HG02610 (cell line): ENCODE results near the gene SHROOM3.

Experiments
- ATAC-seq: cut with Tn5 transposase; IDR thresholded peaks from one replicate; pipeline ENCODE4 v1.9.1; 2021; ENCODE audit warnings: mild to moderate bottlenecking, moderate library complexity; ENCODE audit not compliant: unreplicated experiment

SHROOM3 gene

DNA sequence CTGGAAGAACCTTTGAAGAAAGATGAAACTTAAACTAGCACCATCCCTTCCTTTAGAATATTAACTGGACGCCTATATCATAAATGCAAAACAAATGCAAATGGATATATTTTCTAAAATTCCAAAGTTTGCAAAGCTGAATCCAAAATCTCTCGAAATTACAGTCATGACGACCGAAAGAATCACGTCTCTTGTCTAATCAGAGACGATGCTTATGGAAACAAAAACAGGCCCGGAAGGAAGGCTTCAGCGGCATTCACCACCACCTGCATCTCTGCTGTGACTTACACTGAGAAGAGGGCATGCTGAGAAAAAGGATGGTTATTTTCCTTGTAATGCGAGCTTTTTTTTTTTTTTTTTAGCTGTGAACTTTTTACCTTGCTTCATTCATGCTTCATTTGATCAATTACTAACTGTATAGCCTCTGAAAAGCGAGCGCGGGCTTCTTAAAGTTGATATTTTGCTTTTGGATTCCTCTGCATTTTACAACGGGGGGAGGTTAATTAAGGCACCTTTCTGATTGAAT is 253.7 kb downstream of the SHROOM3 start:
- no peak for ATAC-seq

DNA sequence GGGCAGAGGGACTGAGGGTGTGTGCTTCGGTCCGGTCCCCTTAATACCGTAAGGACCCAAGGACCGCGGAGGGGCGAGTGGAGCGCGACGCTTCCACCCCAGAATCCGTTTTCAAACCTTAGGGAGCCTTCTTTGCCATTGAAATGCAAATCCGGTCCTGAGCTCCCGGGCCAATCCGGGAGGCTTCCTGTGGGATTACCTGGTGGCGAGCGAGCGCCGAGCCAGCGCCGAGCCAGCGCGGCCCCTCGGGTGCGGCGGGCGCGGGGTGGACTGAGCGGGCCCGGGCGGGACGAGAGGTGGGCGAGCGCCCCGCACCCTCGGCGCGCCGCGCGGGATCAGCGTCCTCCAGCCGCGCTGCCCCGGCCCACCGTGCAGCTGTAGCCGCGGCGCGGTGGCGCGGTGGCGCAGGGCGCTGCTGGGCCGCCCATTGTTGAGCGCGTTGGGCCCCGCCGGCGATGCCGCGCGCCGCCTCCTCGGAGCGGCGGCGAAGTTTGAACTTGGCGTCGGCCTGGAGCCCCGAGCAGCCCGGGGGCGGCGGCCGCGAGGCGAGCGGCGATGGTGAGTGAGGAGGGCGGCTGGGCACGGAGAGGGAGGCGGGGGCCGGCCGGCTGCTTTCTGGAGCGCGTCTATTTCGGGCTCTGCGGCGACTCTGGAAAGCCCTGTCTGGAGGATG is 254.3 kb downstream of the SHROOM3 start:
- ATAC-seq, result peak; percentile 66

DNA sequence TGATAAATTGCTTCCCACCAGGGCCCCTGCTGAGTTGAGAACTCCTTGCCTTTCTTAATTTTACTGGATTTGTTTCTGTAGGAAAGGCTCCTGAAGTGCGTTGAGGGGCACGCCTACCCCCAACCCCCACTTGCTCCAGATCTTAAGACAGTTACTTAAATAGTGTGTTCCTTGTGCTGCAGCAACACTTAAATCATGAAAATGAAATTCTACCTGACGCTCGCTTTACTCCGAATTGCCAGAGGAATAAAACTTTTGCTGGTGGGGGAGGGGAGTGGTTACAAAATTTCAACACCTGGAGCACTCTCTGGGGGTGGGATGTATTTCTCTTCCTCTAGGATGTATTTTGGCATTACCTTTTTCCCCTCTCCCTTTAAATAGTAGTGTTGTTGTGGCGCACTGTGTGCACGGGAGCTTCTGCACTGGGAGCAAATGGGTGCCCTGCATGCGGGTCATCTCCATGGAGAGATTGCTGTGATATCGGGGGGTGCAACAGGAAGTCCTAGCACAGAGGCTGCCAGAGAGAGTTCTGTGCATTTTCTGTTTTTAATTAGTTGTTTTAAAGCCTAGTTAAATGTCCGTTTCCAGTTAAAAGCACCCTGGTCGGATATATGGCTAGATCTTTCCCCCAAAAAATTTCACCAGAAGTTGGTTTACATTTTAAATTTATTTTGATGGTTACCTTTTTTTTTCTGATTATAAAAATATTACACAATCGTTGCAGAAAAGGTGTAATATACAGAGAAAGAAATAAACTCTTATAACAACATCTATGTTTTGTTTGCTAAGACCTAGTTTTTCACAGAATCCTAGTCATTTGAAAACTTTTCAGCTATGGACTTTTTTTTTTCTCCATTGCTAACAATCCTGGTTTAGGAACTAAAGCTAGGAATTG is 255.2 kb downstream of the SHROOM3 start:
- no peak for ATAC-seq

DNA sequence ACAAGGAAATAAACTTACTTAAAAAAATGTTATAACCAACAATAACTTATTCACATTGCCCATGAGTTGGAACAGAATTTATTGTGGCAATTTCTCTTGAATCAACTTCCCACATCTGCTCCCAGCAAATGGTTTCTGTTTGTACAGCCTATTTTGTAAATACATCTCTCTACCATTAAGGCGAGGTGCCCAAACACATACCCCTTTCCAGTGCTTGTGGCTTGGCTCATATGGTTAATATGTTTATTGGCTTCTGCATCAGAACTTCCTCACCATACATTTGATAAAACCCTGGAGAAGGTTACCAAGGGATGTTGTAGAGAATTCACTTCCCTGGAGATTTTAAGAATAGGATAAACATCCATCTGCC is 255.9 kb downstream of the SHROOM3 start:
- ATAC-seq, result no peak

DNA sequence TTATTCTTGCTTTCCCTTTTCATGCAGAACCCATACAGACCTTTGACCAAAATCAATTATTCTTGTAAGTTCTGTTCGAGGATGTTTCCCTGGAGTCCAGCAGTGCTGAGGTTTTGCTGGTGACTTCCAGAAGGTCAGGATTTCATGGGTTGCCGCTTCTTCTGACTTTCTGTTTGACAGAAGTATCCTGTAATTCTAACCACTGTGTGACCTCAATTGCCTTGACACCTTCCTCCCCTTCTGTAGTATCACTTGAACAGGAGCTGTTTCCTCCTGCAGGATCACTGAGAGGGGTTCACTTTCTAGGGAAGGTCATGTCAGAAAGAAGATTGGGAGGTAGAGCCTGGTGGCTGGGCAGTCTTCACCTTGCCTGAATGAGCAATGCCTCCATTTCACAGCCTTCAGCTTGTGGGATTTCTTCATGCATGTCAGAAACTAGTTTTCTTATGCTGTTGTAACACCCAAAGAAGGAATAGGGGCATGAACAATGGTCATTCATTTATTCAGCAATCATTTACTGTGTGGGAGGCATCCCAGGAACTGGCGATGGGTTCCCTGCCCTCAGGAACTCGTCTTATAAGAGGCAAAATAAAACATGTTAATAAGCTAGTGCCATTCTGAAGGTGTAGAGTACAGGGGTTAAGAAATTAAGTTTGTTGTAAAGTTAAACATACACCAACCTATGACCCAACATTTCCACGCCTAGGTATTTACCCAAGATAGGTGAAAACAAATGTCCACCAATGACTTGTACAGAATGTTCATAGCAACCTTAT is 257.0 kb downstream of the SHROOM3 start:
- ATAC-seq, result no peak

DNA sequence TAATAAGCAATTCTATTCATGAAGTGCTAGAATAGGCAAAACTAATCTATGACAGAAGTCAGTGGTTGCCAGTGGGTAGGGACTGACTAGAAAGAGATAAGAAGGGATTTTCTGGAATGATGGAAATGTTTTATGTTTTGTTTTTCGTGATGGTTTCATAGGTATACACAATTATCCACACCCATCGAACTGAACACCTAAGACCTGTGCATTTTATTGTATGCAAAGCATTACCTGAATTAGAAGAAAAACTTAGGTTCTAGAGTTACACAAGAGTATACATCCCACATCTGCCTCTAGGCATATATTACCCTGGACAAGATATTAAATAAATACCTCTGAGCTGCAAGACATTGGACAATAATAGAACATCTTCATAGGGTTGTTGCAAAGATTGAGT is 257.7 kb downstream of the SHROOM3 start:
- ATAC-seq, result no peak

DNA sequence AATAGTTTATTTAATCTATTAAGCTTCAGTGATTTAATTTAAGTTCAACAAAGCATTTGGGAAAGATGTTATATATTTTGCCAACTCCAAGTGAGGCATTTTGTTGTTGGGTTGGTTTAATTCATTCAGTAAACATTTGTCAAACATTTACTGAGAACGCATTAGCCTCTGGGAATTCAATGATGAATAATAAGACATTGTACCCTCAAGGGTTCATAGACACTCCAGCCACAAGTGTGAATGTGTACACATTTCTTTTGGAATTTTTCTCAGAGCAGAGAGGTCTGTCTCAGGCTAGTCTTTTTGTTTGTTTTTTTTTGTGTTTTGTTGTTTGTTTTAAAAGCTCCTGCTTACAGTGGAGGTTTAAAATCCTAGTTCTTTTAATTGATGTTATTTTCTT is 259.0 kb downstream of the SHROOM3 start:
- ATAC-seq, result no peak

DNA sequence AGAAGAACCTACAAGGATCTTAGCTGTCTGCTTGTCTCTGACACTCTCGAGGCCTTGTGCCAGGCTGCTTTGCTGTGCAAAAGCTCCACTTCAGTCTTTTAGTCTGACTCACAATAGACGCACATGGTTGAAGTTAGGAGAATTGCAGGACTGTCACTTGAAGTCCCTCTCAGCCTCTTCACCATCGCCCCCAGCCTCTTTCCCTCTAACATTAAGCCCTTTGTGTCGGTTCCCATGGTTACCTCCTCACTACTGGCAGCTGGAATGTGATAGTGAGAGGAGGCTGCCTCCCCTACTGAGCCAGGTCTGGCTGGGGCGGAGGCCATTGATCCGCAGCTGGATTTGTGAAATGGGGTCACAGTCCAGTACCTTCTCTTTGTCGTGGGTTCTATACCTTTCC is 261.1 kb downstream of the SHROOM3 start:
- no peak for ATAC-seq

DNA sequence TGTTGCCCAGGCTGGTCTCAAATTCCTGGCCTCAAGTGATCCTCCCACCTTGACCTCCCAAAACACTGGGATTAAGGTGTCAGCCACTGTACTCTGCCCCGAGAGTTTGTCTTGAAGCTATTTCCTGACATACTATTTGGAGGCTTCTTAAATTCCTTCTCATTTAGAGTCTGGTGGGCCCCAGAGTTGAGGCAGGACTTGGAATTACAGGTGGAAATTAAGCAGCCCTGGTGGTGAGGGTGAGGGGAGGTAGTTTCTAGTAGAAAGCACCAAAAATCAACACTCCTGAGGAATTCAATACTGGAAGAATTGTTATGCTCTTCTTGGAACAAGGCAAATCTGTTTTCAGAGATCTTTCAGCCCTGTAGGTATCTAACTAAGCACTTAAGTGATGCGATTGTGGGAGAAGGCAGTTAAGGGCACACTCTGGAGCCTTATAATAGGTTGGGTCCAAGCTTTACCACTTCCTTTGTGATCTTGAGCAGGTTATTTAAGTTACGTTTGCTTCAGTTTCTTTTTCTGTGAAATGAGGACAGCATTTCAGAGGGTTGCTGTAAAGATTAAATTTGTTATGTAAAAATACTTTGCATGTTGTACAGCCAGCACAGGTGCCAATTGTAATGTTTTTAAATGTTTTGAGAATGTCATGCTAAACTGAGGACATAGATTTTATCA is 262.2 kb downstream of the SHROOM3 start:
- peak; percentile 88 for ATAC-seq

DNA sequence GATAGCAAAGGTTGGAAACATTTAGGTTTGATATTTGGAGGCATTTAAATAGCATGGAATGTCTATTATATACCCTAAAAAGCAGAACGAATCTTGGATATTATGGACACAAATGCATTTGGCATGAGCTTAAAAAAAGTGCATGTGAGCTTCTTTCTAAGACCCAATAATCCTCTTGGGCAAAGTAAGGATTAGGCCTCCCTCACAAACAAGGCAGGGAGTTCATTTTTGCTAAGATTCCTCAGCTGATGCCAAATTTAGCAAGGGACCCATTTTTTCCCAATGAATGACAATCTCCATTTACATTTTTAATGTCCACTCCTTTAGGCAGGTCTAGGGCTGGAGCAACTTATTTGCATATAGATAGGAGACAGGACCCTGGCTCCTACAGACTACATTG is 263.1 kb downstream of the SHROOM3 start:
- no peak for ATAC-seq

DNA sequence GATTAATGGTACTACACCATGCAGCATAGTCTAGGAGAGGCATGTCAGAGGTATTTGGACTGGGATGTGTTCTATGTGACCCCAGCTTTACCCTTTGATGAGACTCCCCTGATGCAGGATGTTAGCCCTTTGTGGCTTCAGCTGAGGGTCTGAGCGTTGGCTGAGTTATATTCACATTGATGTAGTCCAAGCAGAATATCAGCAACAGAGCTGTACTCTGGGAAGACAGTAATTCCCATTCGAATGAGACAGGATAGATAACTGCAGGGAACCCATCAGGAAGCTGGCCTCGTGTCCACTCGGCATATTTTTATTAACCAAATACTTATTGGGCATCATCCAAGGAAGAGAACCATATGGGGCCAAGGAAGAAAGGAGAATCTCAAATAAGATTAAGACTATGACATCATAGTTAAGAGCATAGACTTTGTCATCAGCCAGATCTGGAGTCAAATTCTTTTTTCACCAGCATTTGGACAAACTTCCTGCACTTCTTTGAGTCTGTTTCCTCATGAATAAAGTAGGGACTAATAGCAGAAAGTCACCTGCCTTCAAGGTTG is 264.8 kb downstream of the SHROOM3 start:
- no peak for ATAC-seq

DNA sequence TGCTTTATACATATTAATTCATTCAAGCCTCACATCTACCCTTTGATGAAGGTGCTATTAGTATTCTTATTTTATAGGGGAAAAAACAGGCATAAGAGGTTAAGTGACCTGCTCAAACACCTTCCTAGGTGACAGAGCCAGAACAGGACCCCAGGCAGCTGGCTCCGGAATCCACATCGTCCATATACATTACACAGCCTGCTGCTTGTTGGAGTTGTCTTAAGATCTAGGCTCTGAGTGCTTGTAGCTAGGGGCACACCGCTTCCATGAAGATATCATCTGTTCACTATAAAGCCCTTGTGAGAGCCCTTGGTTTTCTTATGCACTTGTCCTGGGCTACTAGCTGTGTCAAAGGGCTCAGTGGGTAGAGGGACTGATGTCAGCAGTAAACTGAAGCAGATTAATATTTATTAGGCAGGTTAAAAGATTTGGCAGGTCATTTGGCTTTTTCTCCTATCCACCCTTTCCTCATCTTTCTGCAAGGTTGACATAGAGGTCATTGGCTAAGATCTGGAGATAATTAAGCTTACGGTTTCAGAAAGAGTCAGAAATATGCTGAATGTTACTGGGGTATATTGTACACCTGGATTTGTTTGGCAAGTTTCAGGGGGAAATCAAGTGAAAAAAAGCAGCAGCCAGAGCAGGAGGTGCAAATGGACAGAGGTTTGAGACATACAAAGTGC is 267.6 kb downstream of the SHROOM3 start:
- ATAC-seq, result no peak

DNA sequence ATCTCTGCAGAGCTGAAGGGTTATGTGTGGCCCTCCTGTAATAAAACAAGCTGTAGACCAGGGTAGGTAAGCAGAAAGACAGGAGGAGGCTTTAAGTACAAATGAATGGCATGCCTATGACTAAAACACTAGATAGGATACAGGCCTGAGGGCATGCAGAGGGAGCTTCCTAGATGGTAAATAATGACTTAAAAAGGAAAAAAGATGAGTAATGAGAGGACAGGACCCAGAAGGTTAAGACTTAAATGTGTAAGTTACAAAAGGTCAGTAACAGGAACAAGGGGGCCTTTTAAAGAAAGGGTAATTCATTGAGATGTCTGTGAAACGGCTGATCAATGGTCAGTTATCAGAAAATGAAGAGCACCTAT is 268.1 kb downstream of the SHROOM3 start:
- ATAC-seq, result no peak

DNA sequence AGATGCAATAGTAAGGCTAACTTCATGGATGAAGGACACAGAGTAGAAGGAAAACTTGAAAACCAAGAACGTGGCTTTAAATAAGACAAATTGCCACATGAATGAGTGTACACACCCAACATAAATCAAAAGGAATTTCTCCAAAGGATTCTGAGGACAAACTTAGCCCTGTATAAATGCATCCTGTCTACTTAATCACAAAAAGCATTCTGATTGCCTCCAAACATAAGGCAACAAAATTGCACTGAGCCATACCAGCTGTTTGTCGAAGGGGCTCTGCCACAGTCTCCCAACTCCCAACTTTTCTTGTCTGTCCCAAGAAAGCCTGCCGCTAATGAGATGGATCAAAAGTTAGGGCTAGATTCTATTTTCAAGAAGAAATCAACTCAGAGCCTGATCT is 268.6 kb downstream of the SHROOM3 start:
- no peak for ATAC-seq

DNA sequence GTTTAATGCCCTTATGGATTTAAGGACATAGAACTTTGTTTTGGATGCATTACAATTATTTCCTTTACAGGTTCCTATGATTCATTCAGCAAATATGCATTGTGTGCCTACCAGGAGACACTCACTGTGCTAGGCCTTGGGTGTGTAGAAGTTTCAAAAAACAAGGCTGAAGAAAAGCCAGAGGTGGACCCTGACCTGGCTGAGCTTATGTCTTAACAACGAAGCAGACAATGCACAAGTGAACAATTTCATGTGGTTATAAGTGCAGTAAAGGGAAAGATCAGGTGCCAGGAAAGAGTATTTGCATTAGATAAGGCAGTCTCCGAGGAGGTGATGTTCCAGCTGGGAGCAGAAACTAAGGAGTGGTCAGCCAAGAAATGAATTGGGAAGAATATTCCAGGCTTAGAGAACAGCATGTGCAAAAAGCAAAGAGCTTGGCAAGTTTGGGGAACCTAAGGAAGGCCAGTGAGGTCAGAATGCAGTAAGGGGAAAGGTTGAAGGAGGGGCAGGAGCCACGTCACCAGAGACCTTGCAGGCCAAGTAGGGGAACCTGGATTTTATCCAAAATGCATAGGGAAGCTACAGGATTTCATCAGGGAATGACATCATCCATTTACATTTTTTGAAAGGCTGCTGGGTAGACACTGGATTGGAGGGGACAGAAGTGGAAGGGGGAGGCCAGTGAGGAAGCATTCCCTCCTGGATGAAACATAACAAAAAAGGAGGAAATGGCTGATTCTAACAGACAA is 269.3 kb downstream of the SHROOM3 start:
- ATAC-seq, result no peak

DNA sequence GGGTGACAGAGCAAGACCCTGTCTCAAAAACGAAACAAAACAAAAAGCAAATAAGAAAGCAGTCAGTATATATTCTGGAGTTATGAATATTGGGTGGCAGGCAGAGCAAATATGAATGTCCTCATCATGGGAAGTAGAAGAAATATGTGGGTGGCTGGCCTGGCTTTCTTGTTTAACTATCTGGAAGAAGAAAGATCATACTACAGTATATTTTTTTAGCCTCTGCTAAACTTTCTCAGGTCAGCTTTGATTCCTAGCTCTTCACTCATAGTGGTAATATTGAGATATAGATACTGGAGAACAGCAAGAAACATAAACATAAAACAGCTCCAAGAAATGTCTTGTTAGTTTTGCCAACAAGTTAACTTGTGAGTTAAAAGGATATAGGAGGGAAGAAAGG is 270.4 kb downstream of the SHROOM3 start:
- no peak for ATAC-seq

DNA sequence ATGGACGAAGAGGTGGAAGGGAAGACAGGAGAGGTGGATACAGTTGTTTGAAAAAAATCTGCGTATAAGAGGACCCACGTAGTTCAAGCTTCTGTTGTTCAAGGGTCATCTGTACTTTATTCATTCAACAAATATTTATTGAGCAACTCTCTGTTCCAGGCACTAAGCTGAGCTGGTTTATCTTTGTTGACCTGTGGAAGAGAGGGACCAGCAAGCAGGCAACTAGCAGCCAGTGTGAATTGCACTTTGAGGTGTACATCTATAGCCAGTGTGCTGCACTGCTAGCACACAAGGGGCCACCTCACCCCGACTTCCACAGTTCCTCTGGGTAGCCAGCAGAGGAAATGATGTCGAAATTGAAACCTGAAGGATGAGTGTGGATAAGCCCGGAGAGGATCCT is 271.6 kb downstream of the SHROOM3 start:
- ATAC-seq, result no peak

DNA sequence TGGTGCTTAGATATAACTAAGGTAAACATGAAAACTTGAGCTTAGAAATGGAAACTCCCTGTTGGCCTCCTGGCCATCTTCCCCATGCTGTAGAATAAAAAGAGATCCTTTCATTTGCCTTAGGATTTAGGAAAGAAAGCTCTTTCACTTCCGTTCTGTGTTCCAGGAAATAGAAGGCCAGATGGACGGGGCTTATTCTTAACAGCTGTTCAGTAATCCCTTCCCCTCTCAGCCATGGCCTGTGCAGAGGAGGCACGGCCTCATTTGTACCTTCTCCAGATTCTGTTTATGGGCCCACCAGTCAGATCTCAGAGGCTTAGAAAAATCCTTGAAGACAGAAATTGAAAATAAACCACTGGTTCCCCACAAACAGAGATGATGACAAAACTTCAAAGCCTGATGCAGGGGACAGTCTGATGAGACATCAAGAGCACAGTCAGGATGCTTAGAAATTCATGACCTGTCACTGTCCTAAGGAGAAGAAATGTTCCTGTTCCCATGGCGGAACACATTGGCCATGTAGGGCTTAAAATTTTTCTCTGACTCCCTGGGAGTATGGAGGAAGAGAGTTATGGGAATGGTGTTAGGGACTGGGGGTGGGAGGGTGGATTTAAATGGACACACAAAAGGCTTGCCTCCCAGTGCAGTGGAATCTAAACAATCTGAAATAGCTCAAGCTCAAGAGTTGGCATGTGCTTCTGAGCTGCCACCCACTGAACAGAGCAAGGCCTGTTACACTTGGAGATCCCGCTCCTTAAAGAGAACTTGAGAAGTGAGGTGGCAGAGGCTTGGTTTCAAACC is 274.1 kb downstream of the SHROOM3 start:
- ATAC-seq, result no peak

DNA sequence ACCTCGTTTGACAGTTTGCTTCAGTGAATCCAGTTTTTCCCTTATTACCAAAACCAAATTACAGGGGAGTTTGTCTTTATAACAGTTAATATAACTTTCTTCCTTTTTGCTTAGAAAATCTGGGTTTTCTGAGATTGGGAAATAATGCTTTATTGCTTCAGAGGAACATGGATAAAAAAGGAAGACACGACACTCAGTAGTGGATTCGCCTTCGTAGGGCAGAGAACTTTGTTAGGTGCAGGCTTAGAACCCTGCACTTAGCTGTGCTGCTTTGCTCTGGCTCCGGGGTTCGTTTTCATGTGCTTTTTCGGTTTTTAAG is 274.7 kb downstream of the SHROOM3 start:
- no peak for ATAC-seq
